OCI-LY1 (cell line): ENCODE measurements around the gene C1QTNF1.

Experiments used
- EZH2 ChIP-seq: fragments of 200-600 bp; sonication (generic), shearing (Covaris generic); IDR thresholded peaks from 2 replicates; pipeline ENCODE4 v1.8.0; 2017; ENCODE audit warnings: borderline replicate concordance, mixed run types, mild to moderate bottlenecking, antibody characterized with exemption, low read length, moderate library complexity, mixed read lengths
- TF ChIP-seq, protein P1 (sequence below): fragments of 200-600 bp; sonication (generic), shearing (Covaris generic); IDR thresholded peaks from 2 replicates; pipeline ENCODE4 v1.5.1; 2017; ENCODE audit warnings: mild to moderate bottlenecking, antibody characterized with exemption, low read length, moderate library complexity, mixed read lengths

DNA sequence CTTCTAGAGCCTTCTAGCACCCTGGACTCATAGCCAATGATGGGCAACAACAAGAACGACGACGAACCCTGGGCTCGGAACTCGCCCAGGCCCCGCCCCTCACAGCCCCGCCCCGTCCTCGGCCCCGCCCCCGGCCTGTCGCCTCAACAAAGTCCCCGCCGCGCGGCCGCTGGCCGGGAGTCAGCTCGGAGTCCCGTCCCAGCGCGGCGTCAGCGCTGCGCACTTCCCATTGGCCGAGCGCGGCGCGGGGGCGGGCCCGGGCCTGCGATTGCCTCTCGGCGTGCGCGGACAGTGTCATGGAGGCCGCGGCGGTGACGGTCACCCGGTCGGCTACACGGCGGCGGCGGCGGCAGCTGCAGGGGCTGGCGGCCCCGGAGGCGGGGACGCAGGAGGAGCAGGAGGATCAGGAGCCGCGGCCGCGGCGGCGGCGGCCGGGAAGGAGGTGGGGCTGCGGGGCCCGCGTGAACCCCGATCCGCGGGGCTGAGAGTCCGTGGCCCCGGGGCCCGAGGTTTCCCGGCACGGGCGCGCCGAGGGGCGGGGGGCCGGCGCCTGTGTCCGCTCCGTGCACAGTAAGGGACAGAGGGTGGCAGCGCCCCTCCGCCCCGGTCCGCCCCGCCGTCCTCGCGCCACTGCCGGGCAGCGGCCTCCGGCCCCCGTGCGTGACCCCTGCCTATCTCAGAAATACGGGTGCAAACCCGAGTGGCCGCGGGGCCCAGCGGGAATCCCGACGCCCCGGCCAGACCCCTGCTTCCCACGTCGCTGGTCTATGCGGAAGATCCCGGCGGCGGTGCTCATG is 50.9 kb downstream of the C1QTNF1 start, which contains the start of gene ENGASE:
- TF ChIP-seq, protein P1, sequence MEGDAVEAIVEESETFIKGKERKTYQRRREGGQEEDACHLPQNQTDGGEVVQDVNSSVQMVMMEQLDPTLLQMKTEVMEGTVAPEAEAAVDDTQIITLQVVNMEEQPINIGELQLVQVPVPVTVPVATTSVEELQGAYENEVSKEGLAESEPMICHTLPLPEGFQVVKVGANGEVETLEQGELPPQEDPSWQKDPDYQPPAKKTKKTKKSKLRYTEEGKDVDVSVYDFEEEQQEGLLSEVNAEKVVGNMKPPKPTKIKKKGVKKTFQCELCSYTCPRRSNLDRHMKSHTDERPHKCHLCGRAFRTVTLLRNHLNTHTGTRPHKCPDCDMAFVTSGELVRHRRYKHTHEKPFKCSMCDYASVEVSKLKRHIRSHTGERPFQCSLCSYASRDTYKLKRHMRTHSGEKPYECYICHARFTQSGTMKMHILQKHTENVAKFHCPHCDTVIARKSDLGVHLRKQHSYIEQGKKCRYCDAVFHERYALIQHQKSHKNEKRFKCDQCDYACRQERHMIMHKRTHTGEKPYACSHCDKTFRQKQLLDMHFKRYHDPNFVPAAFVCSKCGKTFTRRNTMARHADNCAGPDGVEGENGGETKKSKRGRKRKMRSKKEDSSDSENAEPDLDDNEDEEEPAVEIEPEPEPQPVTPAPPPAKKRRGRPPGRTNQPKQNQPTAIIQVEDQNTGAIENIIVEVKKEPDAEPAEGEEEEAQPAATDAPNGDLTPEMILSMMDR, result no peak
- no peak for TF ChIP-seq EZH2
